DLD1 (cell line): ENCODE measurements around the gene AKIRIN2.
"Not testable (repeated sequence)": the region's sequence is repeated elsewhere in the genome, so short reads cannot be mapped to it uniquely, and the experiment has no call there.

ENCODE experiments used
- in situ Hi-C: cut with HindIII; loops from 2 replicates; pipeline ENCODE4 v1.10.0; 2017; ENCODE audit warnings: low sequenced_read_pairs

AKIRIN2 gene

DNA sequence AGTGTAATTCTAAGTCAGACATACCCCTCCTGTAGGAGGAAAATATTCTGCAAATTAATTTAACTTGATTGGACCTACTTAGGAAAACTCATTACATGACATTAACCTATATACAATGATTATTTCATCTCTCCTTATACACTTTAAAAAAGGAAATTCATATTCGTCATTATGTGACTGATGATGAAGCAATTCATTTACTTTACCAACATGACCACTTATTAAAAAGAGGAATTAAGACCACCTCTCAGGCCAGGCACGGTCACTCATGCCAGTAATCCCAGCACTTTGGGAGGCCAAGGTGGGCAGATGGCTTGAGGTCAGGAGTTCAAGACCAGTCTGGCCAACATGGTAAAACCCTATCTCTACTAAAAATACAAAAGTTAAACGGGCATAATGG lies 11.6 kb downstream of the AKIRIN2 start:
- in situ Hi-C loops, result no loop called here

DNA sequence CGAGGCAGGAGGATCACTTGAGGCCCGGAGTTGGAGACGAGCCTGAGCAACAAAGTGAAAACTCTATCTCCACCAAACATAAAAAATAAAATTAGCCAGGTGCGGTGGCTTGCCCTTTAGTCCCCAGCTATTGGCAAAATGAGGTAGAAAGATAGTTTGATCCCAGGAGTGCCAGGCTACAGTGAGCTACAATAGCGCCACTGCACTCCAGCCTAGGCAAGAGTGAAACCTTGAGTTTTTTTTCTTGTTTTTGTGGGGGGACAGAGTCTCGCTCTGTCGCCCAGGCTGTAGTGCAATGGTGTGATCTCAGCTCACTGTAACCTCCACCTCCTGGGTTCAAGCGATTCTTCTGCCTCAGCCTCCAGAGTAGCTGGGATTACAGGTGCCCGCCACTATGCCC lies 14.1 kb downstream of the AKIRIN2 start:
- in situ Hi-C loops, result not testable (repeated sequence)

DNA sequence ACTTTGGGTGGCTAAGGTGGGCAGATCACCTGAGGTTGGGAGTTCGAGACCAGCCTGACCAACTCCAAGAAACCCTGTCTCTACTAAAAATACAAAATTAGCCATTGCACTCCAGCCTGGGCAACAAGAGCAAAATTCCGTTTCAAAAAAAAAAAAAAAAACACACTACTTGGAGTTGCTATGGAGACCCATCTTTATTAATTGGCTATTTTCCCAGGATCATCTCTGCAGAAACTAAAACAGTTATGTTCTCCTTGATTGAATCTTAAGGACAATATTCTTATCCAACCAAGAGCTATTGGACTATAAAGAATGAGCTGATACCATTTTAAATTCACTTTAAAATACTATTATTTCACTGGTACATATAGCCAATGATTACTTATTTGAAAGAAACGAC lies 14.7 kb downstream of the AKIRIN2 start:
- in situ Hi-C loops, result no loop called here

DNA sequence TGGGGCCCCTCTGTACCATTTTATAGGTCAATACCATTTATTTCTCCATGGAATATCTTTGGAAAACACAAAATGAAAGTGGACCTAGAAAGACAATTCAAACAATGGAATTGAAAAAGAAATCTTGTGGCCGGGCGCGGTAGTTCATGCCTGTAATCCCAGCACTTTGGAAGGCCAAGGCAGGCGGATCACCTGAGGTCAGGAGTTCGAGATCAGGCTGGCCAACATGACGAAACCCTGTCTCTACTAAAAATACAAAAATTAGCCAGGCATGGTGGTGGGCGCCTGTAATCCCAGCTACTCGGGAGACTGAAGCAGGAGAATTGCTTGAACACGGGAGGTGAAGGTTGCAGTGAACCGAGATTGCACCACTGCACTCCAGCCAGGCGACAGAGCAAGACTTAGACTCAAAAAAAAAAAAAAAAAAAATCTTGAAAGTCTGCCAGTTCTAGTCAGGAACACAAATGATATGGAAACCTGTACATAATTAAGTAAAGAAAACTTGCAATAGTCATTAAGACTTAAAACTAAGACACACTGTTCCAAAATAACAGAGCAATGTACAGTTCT lies 15.3 kb downstream of the AKIRIN2 start:
- in situ Hi-C loops, result not testable (repeated sequence)

DNA sequence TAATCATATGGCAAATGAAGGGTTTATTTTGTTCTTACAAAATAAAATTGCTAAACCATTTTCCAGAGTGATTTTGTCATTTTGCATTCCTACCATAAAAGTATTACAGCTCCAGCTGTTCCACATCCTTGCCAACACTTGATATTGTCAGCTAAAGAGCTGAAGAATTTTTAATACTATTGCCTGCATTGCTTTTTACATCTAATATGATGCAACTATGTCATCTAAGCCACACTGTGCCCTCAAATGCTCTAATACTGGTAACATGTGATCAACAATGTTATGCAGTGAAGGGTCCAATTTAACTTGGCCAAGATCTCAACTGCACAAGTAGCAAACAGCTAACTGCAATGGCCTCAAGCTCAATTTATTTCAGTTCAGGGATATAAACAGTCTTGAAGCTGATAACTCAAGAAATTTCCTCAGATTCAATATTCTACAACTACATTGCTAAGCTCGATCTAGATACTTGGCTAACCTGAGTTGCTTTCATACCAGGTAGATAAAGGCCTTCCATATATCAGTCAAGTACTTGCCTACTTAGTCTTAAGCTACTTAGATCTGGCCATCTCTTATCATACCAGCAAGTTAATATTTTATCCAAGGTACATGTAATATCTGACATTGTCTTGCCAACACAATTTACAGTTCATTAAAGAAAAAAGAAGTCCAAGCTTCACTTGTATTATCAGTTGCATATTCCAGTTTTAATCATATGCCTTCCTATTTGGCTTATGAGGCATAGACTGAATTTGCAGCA lies 17.0 kb downstream of the AKIRIN2 start:
- in situ Hi-C loops, result no loop called here

DNA sequence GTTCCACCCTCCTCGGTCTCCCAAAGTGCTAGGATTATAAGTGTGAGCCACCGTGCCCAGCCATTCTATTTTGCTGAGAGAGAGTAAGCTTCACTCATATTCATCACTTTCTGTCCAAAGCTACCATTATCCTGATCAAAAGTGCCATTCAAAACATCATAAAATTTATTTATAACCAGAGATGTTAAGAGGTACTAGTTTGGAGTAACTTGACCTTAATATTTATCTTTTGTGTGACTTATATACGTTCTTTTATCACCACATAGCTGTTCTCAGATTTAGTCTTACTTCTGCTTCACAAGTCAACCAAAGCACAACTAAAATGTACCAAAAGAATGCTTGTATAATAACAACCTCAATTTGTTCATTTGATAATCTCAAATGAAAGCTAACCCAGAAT lies 18.1 kb downstream of the AKIRIN2 start:
- in situ Hi-C loops, result no loop called here

DNA sequence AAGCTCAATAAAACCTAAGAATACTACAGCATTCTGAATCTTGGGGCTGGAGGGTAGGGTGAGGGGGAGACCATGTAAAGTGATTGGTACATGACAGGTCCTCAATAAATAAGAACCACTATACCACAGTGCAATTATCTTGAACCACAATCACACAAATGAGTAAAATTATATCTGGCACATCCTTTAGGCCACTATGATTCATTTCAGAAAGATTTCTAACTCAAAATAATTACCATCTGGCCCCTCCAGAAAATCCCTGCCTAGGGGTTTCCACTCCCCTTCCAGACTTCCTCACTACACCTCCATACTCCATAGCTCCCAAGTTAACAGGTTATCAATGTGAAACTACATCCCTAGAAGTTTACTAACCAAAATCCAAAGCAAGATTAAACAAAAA lies 19.7 kb downstream of the AKIRIN2 start:
- in situ Hi-C loops, result no loop called here

DNA sequence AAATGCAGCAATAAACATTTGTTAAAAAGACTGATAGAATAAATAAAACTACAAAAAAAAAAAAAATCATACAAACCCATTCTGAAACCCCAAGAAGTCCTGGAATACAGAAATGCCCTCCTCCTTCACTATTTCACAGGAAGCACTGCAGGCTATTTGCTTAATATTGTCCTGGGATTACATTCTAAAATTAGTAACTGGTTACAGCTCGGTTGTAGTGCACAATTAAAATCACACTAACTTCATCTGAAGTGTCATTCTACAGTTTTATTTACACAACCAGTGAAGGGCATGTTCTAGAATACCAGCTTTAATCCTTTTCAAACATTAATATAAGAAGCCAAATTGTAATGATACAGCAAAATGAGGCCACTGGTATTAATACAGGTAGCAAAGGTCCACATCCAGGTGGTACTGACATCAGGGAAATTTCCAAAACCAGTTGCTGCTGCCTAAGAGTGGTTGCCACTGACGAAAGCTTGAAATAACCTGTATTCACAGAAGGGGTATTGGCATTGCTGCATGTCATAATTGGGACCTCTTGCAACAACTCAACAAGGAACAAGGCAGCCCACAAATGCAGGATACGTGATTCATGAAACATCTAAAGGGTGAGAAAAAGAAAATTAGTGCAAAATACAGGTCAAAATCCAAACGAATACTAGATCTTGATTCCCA lies 26.9 kb downstream of the AKIRIN2 start:
- in situ Hi-C loops, result no loop called here

DNA sequence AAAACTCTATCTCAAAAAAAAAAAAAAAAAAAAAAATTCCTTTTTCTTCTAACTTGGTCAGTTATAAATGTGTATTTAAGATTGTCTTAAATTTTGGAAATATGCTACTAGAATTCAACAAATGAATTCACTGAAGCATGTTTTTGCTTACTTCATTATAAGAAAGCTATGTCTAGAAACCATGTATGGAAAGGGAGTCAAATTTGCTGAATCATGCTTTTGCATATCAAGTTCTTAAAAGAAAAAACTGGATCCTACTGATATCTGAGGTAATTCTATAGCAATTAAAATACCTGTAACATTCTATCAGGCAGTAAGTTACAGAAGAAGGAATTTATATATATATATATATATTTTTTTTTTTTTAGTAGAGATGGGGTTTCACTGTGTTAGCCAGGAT lies 27.7 kb downstream of the AKIRIN2 start:
- in situ Hi-C loops, result no loop called here

DNA sequence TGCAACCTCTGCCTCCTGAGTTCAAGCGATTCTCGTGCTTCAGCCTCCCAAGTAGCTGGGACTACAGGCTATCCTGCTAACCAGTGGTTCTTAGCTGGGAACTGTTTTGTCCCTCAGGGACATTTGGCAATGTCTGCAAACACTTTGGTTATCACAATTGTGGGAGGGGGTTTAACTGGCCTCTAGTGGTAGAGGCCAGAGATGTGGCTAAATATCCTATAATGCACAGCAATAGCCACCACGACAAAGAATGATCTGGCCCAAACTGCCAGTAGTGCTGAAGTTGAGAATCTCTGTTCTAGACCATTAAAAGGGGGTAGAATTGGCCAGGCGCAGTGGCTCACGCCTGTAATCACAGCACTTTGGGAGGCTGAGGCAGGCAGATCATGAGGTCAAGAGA lies 28.8 kb downstream of the AKIRIN2 start:
- in situ Hi-C loops, result no loop called here

DNA sequence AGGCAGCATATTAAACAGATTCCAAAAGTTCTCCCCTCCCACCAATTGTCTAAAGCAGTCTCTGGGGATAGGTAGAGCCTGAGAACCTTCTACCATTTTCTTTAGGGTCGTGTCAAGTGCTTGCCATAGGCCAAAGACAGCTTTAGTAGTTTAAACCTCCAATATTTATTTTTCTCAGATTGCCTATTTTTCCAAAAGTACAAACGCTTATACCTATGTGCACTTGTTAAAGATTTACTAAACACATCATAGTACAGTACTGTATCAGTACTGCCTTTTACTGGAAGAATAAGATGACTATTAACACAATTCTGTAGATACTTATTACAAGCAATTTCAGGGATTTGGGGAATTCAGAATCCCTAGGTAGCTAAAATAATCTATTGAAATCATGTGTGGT lies 29.4 kb downstream of the AKIRIN2 start:
- in situ Hi-C loops, result no loop called here

DNA sequence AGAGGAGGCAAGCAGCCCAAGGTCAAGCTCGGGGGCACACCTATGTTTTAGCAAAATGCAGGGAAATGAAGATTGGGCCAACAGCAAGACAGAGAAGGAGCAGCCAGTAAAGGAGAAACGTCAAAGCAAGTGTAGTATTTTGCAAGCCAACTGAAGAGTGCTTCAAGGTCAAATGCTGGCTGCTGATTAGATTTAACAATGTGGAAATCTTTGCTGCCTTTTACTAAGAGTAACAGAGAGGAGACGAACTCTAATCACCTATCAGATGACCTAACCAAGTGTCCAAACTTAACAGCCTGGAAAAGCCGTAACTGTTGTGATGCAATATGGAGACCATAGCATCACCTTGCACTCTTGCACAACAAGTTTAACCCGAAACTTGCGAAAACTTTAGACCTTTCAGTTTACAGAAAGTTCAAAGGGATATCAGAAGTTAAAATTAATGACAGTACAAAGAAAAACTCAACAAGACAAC lies 30.4 kb downstream of the AKIRIN2 start:
- in situ Hi-C loops, result no loop called here

DNA sequence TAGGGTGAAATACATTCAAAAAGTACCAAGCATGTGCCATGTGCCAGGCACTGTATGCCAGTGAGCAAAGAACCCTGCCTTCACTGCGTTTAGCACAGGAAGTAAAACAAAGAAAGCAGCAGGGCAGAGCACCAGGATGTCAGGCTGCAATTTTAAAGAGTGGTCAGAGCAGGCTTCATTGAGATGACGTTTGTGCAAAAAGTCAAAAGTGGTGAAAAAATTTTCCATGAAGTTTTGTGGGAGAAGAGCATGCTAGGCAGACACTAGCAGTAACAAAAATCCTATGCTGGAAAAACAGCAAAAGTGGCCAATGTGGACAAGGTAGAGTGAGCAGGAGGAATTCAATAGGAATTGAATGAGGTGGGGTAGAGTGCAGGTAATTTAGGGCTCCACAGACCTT lies 31.3 kb downstream of the AKIRIN2 start:
- in situ Hi-C loops, result no loop called here

DNA sequence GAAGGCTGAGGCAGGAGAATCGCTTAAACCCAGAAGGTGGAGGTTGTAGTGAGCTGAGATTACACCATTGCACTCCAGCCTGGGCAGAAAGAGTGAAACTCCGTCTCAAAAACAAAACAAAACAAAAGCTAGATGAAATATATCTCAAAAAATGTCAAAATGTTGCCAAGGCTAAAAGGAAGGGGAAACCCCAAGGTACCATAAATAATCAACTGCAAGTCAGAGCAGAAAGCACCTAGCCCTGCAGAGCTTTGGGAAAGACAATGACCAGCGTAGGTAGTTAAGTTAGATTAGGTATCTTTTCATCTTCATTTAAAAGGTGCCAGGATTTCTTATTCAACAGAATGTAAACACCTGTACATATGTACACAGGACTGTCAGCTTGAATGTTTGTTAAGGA lies 33.0 kb downstream of the AKIRIN2 start:
- in situ Hi-C loops, result no loop called here

DNA sequence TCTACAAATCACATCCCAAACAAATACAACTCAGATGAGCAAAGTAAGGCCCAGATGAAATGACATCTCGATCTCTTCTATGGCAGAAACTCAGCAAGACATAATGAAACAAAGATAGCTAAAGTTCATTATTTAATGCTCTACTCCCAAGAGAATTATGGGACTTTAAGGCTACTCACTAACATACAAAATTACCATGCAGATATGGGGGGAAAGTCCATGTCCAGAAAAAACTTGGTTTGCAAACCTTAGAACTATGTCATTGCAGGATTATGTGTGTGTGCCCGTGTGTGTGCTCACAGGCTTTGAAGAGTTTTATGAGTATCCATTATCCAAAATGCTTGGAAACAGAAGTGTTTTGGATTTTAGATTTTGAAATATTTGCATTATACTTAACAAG lies 34.0 kb downstream of the AKIRIN2 start:
- in situ Hi-C loops, result no loop called here

DNA sequence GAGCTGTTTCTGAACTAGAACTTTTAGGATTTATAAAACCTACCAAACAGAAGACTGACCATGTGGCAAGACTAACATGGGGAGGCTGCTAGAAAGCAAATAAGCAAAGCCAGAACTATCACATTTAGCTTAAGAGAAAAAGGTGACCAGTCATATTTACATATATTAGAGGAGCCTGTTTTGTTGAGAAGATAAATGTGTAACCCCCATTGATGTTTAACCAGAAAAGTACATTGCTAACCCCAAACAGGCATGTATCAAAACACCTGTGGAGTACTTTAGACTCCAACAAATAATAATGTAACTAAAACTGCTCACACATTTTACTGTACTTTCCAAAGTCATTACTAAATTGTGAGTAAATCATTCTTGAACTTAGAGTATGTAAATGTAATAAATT lies 35.0 kb downstream of the AKIRIN2 start:
- in situ Hi-C loops, result no loop called here

DNA sequence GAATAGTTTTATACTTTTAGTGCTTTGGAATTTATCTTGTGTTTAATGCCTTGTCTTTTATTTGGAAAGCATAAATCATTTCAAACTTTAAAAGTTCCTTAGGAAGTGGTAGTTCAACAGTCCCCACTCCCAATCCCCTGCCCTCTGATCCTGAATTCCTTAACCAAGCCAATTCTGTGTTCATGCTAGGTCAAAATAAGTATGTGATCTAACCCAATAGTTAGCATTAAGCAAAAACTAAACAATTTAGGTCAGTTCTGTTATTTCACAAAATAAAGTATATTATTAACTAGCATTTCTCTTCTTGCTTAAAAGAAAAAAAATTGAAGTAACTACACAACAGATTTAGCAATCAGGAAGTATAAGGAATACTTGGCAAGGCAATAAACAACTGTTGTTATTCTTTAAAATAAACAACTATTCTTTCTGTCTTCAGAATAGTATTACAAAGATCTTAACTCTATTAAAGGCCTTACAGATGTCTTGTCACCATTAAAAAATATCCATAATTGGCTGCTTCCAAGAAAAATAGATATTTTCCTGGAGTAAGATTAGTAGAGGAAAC lies 37.0 kb downstream of the AKIRIN2 start:
- in situ Hi-C loops, result no loop called here

DNA sequence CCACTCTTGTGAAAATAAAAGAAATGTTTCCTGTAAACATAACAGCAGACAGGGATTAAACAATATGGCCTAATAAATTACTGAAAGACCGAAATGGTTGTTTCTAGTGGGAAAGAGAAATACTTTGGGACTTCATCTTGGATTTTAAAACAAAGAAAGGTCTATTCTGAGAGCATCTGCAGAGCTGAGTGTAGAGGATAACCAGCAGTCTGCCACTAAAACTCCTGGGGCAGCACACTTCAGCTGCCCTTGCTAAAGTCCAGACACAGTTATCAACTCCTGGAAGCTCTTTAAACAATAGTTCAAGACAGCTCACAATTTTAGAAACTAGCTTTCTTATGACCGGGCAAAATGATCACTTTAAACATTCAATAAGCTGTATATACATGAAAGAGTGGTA lies 38.6 kb downstream of the AKIRIN2 start:
- in situ Hi-C loops, result no loop called here

DNA sequence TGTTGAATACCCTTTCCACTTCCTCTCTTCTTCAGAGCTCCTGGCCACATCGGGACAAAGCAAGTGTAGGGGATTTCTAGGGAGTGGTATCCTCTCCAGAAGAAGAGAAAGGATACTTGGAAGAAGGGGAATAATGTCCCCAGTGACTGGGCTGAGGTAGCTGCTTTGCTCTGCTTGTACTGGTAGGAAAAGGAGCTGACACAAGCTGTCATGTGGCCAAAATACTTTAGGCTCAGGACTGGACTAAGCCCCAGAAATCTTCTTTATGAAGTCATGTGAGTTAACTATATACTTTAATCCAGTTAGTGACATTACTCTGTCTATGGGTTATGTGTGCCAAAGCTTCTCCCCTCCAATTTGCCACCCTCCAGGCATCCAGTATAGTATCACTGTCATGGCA lies 40.5 kb downstream of the AKIRIN2 start:
- in situ Hi-C loops, result no loop called here

DNA sequence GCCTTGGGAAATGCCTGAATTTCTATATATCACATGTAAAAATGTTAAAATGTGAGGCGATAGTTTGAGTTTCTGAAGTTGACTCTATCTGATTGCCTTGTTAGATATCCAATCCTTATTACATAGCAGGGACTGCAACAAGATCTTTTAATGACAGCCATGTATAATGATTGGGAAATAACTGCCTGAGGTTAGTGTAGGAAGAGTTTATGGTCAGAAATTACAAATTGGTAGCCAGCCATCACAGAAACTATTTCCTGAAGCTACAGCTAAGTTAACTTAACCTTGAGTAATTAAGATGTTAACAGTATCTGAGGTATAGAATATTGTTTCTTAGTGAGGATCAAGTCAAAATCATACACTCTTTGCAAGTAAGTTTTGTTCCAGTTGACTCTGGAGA lies 41.0 kb downstream of the AKIRIN2 start:
- in situ Hi-C loops, result no loop called here

DNA sequence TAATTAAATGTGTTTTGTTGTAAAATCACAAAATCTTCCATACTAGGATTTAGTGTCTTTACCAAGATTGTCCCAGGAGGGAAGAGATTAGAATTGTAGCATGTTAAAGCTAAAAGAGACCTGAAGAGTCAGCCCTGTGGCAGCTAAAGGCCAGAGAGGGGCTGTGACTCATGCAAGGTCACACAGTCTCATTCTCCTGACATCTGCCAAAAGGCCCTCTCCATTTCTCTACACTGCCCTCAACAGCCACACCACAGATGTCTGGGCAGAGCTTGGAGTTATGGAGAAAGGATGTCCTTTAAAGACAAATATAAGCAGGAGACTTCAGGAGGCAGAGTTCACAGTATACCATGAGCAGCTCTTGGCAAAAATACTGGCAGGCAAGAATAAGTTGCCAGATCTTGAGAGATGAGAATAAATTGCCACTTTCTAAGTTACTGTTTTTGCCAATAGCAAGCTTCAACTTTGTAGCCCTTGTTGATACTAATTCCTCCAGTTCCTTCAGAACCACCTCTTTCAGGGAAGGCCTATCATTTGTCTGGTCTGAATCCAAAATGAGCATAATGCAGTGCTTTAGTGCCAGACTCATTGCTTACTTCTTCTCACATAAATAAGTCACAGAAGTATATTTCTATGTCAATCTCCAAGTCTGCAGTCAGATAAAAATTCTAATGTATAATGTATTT lies 41.7 kb downstream of the AKIRIN2 start:
- in situ Hi-C loops, result no loop called here
